Gastroesophageal sphincter (tissue), 4 donors: ENCODE results near the gene PDCD4. TPM values are rescaled to one million over a fixed set of nuclear protein-coding genes. Genes with fewer than 3 reads are reported as not detected.

Experiments
- ATAC-seq: fragments of 150-250 bp; one replicate; pipeline ENCODE4 v1.9.1; 2016; ENCODE audit warnings: mild to moderate bottlenecking, moderate library complexity
- H3K27ac ChIP-seq, 4 donors: fragments of 200-600 bp; sonication (generic) in 3 of 4; 1 replicate in 3 of 4; 2 replicates in 1 of 4; pipeline ENCODE4 v1.5.1; 2016 to 2019
- H3K27me3 ChIP-seq: fragments of 200-600 bp; sonication (generic); one replicate; pipeline ENCODE4 v1.5.1; 2019
- H3K36me3 ChIP-seq, 2 donors: fragments of 200-600 bp; sonication (generic); one replicate each; pipeline ENCODE4 v1.5.1; 2019; ENCODE audit warnings: control low read depth in 1 of 2
- H3K4me1 ChIP-seq, 3 donors: fragments of 200-600 bp; sonication (generic); 1 replicate in 2 of 3; 2 replicates in 1 of 3; pipeline ENCODE4 v1.5.1; 2016 to 2019; ENCODE audit warnings: control low read depth in 2 of 3
- H3K4me3 ChIP-seq, 2 donors: fragments of 200-600 bp; sonication (generic); one replicate each; pipeline ENCODE4 v1.5.1; 2019; ENCODE audit warnings: mild to moderate bottlenecking in 1 of 2, moderate library complexity in 1 of 2
- H3K9me3 ChIP-seq, 3 donors: fragments of 200-600 bp; sonication (generic); one replicate each; pipeline ENCODE4 v1.5.1; 2017 to 2019; ENCODE audit warnings: control low read depth in 2 of 3
- EP300 ChIP-seq: sonication (generic); formaldehyde crosslinking; IDR thresholded peaks from one replicate; pipeline ENCODE4 v1.6.1; 2017; ENCODE audit warnings: antibody characterized with exemption, mild to moderate bottlenecking
- POLR2A ChIP-seq, 2 donors: fragments of 450-650 bp; IDR thresholded peaks; one replicate each; pipeline ENCODE4 v1.6.1; 2017; ENCODE audit warnings: antibody characterized with exemption in 2 of 2, mild to moderate bottlenecking in 2 of 2, moderate library complexity in 1 of 2
- POLR2AphosphoS5 ChIP-seq: sonication (generic); formaldehyde crosslinking; IDR thresholded peaks from one replicate; pipeline ENCODE4 v1.6.1; 2017; ENCODE audit warnings: antibody characterized with exemption
- WGBS, 2 donors: methylation state at CpG; one replicate each; pipeline ENCODE4 v1.1.5; 2018; ENCODE audit warnings: low coverage in 1 of 2; 5-methylcytosine and 5-hydroxymethylcytosine counted together
- total RNA-seq, 4 donors: library from RNA; depleted of rRNA; stranded (reverse); fragments of >200 nt; gene quantifications; one replicate each; pipeline ENCODE4 v1.1.0, GENCODE V29; 2016
- TF ChIP-seq, protein P1 (sequence below), 4 experiments: fragments of 200-600 bp in 2 of 4; fragments of 450-650 bp in 2 of 4; sonication (generic) in 1 of 4; IDR thresholded peaks; one replicate each; pipeline ENCODE4 v1.5.1; 2017 to 2019; ENCODE audit warnings: antibody characterized with exemption in 4 of 4, mild to moderate bottlenecking in 2 of 4, moderate library complexity in 2 of 4

The PDCD4 gene
- 10 to 100 TPM; 69.1 to 74.6 (median 72.2) TPM for total RNA-seq

DNA sequence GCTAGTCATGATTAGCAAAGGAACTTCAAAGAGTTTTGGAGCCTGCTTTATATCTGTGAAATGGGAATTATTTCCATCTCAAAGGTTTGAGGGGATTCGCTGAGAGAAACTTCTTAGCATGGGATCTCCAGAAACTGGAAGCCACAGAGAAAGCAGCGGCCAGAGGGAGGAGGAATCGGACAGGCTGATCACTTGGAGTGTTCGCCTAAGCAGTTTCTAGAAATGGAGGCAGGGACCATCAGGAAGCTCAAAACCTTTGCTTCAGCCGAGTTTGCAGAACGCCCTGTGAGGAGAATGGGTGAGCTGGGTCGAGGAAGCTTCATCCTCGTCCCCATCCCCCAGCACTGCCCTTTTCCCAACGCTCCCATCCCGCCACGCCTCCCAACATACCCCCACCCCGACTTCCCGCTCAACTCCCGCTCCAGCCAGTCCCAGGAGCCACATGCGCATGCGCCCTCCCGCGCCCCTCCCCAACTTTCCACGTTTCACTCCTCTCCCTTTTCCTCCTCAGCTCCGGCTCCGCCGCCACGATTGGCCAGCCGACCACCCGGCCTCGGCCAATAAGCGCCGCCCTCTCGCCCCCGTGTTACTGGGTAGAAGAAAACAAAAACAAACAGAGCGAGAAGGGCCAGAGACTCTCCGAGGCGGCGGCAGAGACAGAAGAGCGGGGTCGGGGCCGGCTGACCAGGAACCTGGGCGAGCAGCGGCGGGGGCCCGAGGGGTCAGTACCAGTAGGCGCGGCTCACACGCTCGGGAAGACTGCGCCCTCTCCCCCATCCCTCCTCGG is at the start of gene PDCD4:
Gene PDCD4 (plus strand): TSS at position 631 of the 787 bp plus-strand sequence. CDS start 4,100 bp downstream, outside the sequence.
- ATAC-seq = peak; percentile 97
- Histone ChIP-seq H3K4me1 (peaks cover 0 to 40% (median 7%) of the 10 kb centered on the region in 3 donors), H3K27me3 (no peaks in the 10 kb centered on the region), H3K27ac (peak within 1 kb of the TSS; percentile 84 to 100 (median 96)), H3K4me3 (peak within 1 kb of the TSS; percentile 74 to 76), H3K9me3 (no peaks in the 10 kb centered on the region), H3K36me3 (peaks cover 0 to 4% of the 10 kb centered on the region in 2 donors)
- 2 to 11% methylated on average over 4 to 21 of the region's 47 CpGs for WGBS, 2 donors
- TF ChIP-seq POLR2AphosphoS5 (peak; percentile 95), POLR2A (IDR thresholded peaks at IDR 0.05) (peak; percentile 85 to 87), EP300 (no peak)
- TF ChIP-seq, protein P1, sequence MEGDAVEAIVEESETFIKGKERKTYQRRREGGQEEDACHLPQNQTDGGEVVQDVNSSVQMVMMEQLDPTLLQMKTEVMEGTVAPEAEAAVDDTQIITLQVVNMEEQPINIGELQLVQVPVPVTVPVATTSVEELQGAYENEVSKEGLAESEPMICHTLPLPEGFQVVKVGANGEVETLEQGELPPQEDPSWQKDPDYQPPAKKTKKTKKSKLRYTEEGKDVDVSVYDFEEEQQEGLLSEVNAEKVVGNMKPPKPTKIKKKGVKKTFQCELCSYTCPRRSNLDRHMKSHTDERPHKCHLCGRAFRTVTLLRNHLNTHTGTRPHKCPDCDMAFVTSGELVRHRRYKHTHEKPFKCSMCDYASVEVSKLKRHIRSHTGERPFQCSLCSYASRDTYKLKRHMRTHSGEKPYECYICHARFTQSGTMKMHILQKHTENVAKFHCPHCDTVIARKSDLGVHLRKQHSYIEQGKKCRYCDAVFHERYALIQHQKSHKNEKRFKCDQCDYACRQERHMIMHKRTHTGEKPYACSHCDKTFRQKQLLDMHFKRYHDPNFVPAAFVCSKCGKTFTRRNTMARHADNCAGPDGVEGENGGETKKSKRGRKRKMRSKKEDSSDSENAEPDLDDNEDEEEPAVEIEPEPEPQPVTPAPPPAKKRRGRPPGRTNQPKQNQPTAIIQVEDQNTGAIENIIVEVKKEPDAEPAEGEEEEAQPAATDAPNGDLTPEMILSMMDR (IDR thresholded peaks at IDR 0.05) = no peak

DNA sequence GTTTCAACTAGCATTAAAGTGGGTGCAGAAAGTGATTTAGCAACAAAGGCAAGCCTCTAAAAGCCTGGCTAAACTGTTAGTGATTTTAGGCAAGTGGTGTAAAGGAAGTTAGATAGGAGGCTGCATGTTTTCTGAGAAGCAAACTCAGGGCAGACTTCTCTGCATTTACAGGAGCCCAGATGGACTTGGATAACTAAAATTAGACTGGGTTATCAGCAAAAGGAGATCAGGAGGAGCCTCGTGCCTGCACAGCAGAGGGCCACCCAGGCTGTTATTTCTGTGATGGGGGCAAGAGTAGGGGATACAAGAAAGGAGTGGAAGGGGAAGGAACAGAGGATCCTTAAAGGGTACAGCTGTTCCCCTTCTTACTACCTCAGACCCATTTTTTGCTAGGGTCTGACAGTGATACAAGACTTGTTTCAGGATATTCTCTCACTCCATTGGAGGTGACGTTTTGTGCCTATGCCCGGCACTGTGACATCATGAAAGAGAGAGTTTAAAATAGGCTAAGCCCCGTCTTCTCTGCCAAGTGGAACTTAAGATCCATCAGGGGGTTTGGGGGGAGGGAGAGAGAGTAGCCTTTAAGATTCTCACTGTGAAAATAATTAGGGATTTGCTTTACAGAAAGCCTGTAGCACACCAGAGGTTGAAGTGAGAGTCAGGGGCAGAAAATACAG is 49.6 kb upstream of the PDCD4 start:
- no peak for TF ChIP-seq POLR2A (IDR thresholded peaks at IDR 0.05)
- no peak for TF ChIP-seq EP300
- TF ChIP-seq, protein P1 (IDR thresholded peaks at IDR 0.05) = no peak
- TF ChIP-seq POLR2AphosphoS5 = peak; percentile 11
- 29 to 42% methylated on average over 4 of the region's 4 CpGs for WGBS, 2 donors
- Histone ChIP-seq H3K4me3 (no peak overlapping the region), H3K4me1 (peaks cover 22 to 97% (median 44%) of the 10 kb centered on the region in 3 donors), H3K27ac (peak overlapping the region; percentile 83 to 92 (median 86)), H3K27me3 (no peaks in the 10 kb centered on the region), H3K36me3 (no peaks in the 10 kb centered on the region), H3K9me3 (no peaks in the 10 kb centered on the region)
- no peak for ATAC-seq

DNA sequence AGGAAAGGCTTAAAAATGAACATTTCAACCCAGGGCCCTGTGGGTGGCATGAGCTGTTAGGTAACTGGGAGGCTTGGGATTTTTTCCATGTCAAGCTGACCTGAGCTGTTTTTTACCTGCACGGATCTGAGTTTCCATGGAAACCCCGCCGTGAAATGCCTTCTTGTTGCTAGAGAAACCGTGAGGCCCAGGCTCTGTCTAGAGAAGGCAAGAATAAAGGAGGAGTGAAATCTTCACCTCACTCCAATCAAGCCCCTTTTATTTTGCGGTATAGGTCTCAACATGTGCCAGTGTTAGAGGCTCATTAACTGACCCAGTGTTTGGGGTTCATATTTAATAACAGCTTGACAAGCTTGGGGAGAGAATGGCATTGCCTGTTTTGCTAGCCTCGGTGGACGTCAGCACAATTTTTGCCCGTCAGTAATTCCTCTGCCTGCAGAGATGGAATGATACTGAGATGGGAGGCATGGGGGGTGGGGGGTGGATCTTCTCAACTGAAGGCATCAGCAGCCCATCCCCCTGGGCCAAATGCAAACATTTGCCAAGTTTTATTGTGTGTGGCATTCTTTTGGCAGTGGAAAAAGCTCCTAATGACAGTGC is 48.9 kb upstream of the PDCD4 start:
- WGBS, 2 donors = 26 to 73% methylated on average over 6 to 7 of the region's 8 CpGs
- Histone ChIP-seq H3K4me3 (no peak overlapping the region), H3K36me3 (no peaks in the 10 kb centered on the region), H3K9me3 (no peaks in the 10 kb centered on the region), H3K27ac (peak overlapping the region; percentile 83 to 92 (median 86)), H3K27me3 (no peaks in the 10 kb centered on the region), H3K4me1 (peaks cover 22 to 97% (median 50%) of the 10 kb centered on the region in 3 donors)
- TF ChIP-seq, protein P1 (IDR thresholded peaks at IDR 0.05) = no peak
- no peak for TF ChIP-seq POLR2A (IDR thresholded peaks at IDR 0.05)
- TF ChIP-seq EP300 = no peak
- TF ChIP-seq POLR2AphosphoS5 = no peak
- ATAC-seq = no peak

DNA sequence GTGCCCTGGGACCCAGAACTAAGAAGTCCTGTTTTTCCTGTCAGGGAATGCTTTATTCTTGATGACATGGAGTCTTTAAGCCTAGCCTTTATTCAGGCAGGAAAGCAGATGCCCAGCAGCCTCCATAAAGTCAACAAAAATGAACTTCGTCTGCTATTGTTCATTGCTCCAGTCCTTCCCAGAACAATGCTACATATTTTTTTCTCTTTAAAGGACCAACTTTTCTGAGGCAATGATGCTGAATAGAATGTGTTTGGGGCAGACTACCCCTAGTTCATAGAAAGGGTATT is 47.6 kb upstream of the PDCD4 start:
- Histone ChIP-seq H3K9me3 (no peaks in the 10 kb centered on the region), H3K27ac (peak overlapping the region in 3 of 4 donors; percentile 49 to 83 (median 83)), H3K4me3 (no peak overlapping the region), H3K36me3 (no peaks in the 10 kb centered on the region), H3K4me1 (peaks cover 27 to 97% (median 51%) of the 10 kb centered on the region in 3 donors), H3K27me3 (no peaks in the 10 kb centered on the region)
- no peak for ATAC-seq
- TF ChIP-seq EP300 (no peak), POLR2A (IDR thresholded peaks at IDR 0.05) (no peak), POLR2AphosphoS5 (no peak)
- TF ChIP-seq, protein P1 (IDR thresholded peaks at IDR 0.05) = no peak
- 53 to 71% methylated on average over 1 of the region's 1 CpG for WGBS, 2 donors
